Suprapubic skin (tissue), 4 donors: ENCODE data around the gene HIVEP3. TPM values are rescaled to one million over a fixed set of nuclear protein-coding genes. Genes with fewer than 3 reads are reported as not detected.

Experiments used
- DNase-seq, 2 donors: peaks; one replicate each; pipeline ENCODE4 v3.0.0-alpha.2; 2019; ENCODE audit warnings: low spot score in 2 of 2
- H3K27ac ChIP-seq: fragments of 200-600 bp; sonication (generic); one replicate; pipeline ENCODE4 v1.5.1; 2019
- H3K27me3 ChIP-seq: fragments of 200-600 bp; sonication (generic); one replicate; pipeline ENCODE4 v1.5.1; 2019
- H3K36me3 ChIP-seq: fragments of 200-600 bp; sonication (generic); one replicate; pipeline ENCODE4 v1.5.1; 2019
- H3K4me1 ChIP-seq: fragments of 200-600 bp; sonication (generic); one replicate; pipeline ENCODE4 v1.5.1; 2019
- H3K4me3 ChIP-seq: fragments of 200-600 bp; sonication (generic); one replicate; pipeline ENCODE4 v1.5.1; 2019; ENCODE audit warnings: mild to moderate bottlenecking
- H3K9me3 ChIP-seq: fragments of 200-600 bp; sonication (generic); one replicate; pipeline ENCODE4 v1.5.1; 2019
- EP300 ChIP-seq: sonication (generic); formaldehyde crosslinking; IDR thresholded peaks from one replicate; pipeline ENCODE4 v1.6.1; 2017; ENCODE audit warnings: antibody characterized with exemption
- POLR2A ChIP-seq, 2 donors: fragments of 450-650 bp; IDR thresholded peaks; one replicate each; pipeline ENCODE4 v1.6.1; 2017; ENCODE audit warnings: antibody characterized with exemption in 2 of 2, mild to moderate bottlenecking in 2 of 2, moderate library complexity in 2 of 2
- POLR2AphosphoS5 ChIP-seq, 3 donors: sonication (generic); formaldehyde crosslinking; IDR thresholded peaks; one replicate each; pipeline ENCODE4 v1.6.1; 2017; ENCODE audit warnings: antibody characterized with exemption in 3 of 3
- WGBS: methylation state at CpG from one replicate; pipeline ENCODE4 v1.1.5; 2018; 5-methylcytosine and 5-hydroxymethylcytosine counted together
- total RNA-seq, 4 donors: library from RNA; depleted of rRNA; stranded (reverse); fragments of >200 nt; gene quantifications; one replicate each; pipeline ENCODE4 v1.1.0, GENCODE V29; 2016
- TF ChIP-seq, protein P1 (sequence below), 2 donors: fragments of 200-600 bp in 1 of 2; fragments of 450-650 bp in 1 of 2; sonication (generic) in 1 of 2; IDR thresholded peaks; one replicate each; pipeline ENCODE4 v1.5.1; 2016 to 2019; ENCODE audit warnings: antibody characterized with exemption in 2 of 2, mild to moderate bottlenecking in 1 of 2, moderate library complexity in 1 of 2

The HIVEP3 gene
- total RNA-seq, 4 donors from 2014 or later = 11.3 to 23.9 (median 18.3) TPM

GRCh38 chr1:41777695-41778094 is 141.0 kb downstream of the HIVEP3 start:
- Histone ChIP-seq H3K9me3 (no peaks in the 10 kb centered on the region), H3K36me3 (no peaks in the 10 kb centered on the region), H3K27me3 (no peaks in the 10 kb centered on the region), H3K27ac (no peak overlapping the region), H3K4me3 (no peak overlapping the region), H3K4me1 (peaks cover 24% of the 10 kb centered on the region)
- DNase-seq = no peak
- no peak for TF ChIP-seq POLR2A (IDR thresholded peaks at IDR 0.05)
- no peak for TF ChIP-seq EP300
- TF ChIP-seq, protein P1, sequence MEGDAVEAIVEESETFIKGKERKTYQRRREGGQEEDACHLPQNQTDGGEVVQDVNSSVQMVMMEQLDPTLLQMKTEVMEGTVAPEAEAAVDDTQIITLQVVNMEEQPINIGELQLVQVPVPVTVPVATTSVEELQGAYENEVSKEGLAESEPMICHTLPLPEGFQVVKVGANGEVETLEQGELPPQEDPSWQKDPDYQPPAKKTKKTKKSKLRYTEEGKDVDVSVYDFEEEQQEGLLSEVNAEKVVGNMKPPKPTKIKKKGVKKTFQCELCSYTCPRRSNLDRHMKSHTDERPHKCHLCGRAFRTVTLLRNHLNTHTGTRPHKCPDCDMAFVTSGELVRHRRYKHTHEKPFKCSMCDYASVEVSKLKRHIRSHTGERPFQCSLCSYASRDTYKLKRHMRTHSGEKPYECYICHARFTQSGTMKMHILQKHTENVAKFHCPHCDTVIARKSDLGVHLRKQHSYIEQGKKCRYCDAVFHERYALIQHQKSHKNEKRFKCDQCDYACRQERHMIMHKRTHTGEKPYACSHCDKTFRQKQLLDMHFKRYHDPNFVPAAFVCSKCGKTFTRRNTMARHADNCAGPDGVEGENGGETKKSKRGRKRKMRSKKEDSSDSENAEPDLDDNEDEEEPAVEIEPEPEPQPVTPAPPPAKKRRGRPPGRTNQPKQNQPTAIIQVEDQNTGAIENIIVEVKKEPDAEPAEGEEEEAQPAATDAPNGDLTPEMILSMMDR (IDR thresholded peaks at IDR 0.05) = no peak
- TF ChIP-seq POLR2AphosphoS5 (IDR thresholded peaks at IDR 0.05) = no peak
- WGBS = 91% methylated on average over 10 of the region's 10 CpGs

DNA sequence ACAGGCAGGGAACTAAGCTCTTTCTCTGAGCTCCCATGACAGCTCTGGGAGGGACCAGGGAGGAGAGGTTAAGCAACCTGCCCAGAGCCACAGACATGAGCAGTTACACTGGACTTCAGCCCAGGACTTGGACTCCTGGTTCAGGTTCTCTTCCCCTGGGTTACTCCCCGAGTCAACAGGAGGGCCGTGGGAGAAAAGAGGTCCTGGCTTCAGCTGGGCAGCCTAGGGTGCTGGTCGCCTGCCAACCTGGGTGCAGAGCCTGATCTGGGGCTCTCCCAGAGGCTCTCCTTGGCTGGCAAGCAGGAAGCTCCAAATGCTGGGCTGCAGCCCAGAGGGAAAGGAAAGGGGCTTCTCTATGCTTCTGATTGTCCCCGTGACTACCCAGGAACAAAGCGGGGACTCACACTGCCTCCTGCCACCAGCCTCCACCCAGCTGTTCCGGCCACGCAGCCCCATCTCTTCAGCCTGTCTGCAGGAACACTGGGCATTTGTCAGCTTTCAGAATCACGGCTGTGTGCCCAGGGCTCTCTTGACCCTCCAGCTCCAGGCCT is 141.8 kb downstream of the HIVEP3 start:
- Histone ChIP-seq H3K27me3 (no peaks in the 10 kb centered on the region), H3K36me3 (no peaks in the 10 kb centered on the region), H3K27ac (no peak overlapping the region), H3K9me3 (no peaks in the 10 kb centered on the region), H3K4me1 (peaks cover 30% of the 10 kb centered on the region), H3K4me3 (no peak overlapping the region)
- DNase-seq = no peak
- no peak for TF ChIP-seq POLR2AphosphoS5 (IDR thresholded peaks at IDR 0.05)
- TF ChIP-seq, protein P1 (IDR thresholded peaks at IDR 0.05) = no peak
- TF ChIP-seq EP300 = no peak
- no peak for TF ChIP-seq POLR2A (IDR thresholded peaks at IDR 0.05)
- WGBS = 77% methylated on average over 4 of the region's 8 CpGs

DNA sequence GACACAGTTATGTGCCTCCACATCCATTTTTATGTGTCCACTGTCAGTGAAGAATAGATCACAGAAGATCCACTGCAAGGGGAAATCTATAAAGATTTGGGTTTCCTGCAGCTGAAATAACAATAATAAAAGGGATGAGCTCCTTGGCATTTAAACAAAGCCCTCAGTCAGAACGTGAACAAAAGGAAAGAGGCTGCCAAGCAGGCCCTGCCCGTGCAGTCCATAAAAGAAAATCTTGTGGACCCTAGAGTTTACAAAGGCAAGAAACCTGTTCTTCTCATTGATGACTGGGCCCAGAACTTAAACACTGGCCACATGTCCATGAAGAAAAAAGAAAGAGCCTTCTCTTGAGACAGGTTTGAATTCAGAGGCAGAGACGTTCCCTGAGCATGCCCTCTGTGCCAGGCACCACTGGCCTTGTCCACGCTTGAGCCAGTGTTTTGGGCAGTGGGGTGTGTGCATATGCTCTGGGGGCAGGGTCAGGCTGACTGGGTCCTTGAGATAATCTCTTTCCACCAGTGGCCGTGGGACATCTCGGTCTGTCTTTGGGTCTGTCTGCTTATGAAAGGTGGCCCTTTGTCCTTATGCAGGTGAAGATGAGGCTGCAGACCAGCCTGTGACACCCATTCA is 142.7 kb downstream of the HIVEP3 start:
- 72% methylated on average over 6 of the region's 6 CpGs for WGBS
- TF ChIP-seq POLR2AphosphoS5 (IDR thresholded peaks at IDR 0.05) (no peak), EP300 (no peak), POLR2A (IDR thresholded peaks at IDR 0.05) (no peak)
- TF ChIP-seq, protein P1 (IDR thresholded peaks at IDR 0.05) = no peak

DNA sequence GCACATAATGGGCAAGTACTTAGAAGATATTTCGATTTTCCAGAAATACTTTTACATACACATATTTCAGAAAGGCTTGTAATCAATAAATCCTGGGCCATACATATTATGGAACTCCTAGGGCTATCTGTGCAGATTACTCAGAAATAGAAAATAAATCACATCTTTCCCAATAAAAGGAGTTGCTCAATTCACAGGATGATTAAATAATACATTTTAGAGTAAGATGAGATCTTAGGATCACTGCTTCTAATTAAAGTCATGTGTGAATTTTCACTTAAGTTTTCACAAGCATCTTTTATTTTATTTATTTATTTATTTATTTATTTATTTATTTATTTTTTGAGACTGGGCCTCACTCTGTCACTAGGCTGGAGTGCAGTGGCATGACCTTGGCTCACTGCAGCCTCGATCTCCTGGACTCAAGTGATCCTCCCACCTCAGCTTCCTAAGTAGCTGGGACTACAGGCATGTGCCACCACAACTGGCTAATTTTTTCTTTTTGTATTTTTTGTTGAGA is 144.2 kb downstream of the HIVEP3 start:
- 66% methylated on average over 2 of the region's 2 CpGs for WGBS
- Histone ChIP-seq H3K27ac (no peak overlapping the region), H3K36me3 (no peaks in the 10 kb centered on the region), H3K4me3 (no peak overlapping the region), H3K9me3 (no peaks in the 10 kb centered on the region), H3K4me1 (peaks cover 44% of the 10 kb centered on the region), H3K27me3 (no peaks in the 10 kb centered on the region)
- TF ChIP-seq POLR2AphosphoS5 (IDR thresholded peaks at IDR 0.05) = no peak
- TF ChIP-seq, protein P1 (IDR thresholded peaks at IDR 0.05) = no peak
- no peak for TF ChIP-seq EP300
- no peak for TF ChIP-seq POLR2A (IDR thresholded peaks at IDR 0.05)
- DNase-seq = no peak

More for the DNA sequence above, 142.7 kb downstream of the HIVEP3 start:
- Histone ChIP-seq H3K9me3 (no peaks in the 10 kb centered on the region), H3K27me3 (no peaks in the 10 kb centered on the region), H3K4me3 (no peak overlapping the region), H3K4me1 (peaks cover 39% of the 10 kb centered on the region), H3K27ac (no peak overlapping the region), H3K36me3 (no peaks in the 10 kb centered on the region)
- DNase-seq = no peak

DNA sequence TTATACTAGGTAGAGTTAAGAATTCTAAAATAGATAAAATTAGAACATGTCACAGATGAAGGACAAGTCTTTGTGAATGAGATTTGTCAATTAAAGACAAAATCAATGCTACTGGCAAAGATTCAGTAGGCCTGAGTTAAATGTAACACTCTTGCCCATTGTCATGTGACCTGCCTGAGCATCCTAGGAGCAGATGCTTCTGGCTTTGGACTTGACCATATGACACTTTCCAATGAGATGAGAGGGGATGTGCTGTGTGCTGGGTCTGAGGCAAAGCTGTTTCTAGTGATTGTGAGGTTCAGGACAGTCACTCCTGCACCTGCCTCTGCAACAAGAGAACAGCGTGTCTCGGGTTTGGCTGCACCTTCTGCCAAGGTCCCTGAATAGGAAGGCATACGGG is 144.9 kb downstream of the HIVEP3 start:
- peak overlapping the region; percentile 66 for H3K27ac ChIP-seq
- H3K9me3 ChIP-seq = no peaks in the 10 kb centered on the region
- no peaks in the 10 kb centered on the region for H3K36me3 ChIP-seq
- 94% methylated on average over 3 of the region's 3 CpGs for WGBS
- H3K4me1 ChIP-seq = peaks cover 49% of the 10 kb centered on the region
- no peak for DNase-seq
- TF ChIP-seq POLR2AphosphoS5 (IDR thresholded peaks at IDR 0.05) = no peak
- TF ChIP-seq, protein P1 (IDR thresholded peaks at IDR 0.05) = no peak
- TF ChIP-seq POLR2A (IDR thresholded peaks at IDR 0.05) = no peak
- no peak for TF ChIP-seq EP300
- no peaks in the 10 kb centered on the region for H3K27me3 ChIP-seq
- no peak overlapping the region for H3K4me3 ChIP-seq
